Ishikawa (cell line): ENCODE data around the gene SEPTIN3.

Experiments
- CEBPB ChIP-seq: IDR thresholded peaks from 2 replicates; pipeline ENCODE4 v1.6.1; 2012
- EGR1 ChIP-seq: IDR thresholded peaks from 2 replicates; pipeline ENCODE4 v1.6.1; 2012
- EP300 ChIP-seq: IDR thresholded peaks from 2 replicates; pipeline ENCODE4 v1.6.1; 2012; ENCODE audit warnings: borderline replicate concordance
- FOXM1 ChIP-seq: IDR thresholded peaks from 2 replicates; pipeline ENCODE4 v1.6.1; 2012; ENCODE audit warnings: low read depth, borderline replicate concordance
- YY1 ChIP-seq: IDR thresholded peaks from 2 replicates; pipeline ENCODE4 v1.6.1; 2012; ENCODE audit warnings: low read depth
- ZBTB7A ChIP-seq: IDR thresholded peaks from 2 replicates; pipeline ENCODE4 v1.6.1; 2012; ENCODE audit warnings: low read depth
- TF ChIP-seq, protein P1 (sequence below): IDR thresholded peaks from 2 replicates; pipeline ENCODE4 v1.6.1; 2012

- no peak for TF ChIP-seq YY1
- TF ChIP-seq CEBPB, result no peak
- no peak for TF ChIP-seq ZBTB7A
- TF ChIP-seq FOXM1, result no peak
- no peak for TF ChIP-seq EP300
- no peak for TF ChIP-seq EGR1
- TF ChIP-seq, protein P1, sequence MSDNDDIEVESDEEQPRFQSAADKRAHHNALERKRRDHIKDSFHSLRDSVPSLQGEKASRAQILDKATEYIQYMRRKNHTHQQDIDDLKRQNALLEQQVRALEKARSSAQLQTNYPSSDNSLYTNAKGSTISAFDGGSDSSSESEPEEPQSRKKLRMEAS, result no peak
Observed at GRCh38 chr22:41927813-41928212, 41.4 kb upstream of the SEPTIN3 start.
